Measurements from ENCODE around the gene EHD2.
"Not testable (repeated sequence)": the region's sequence is repeated elsewhere in the genome, so short reads cannot be mapped to it uniquely, and the experiment has no call there.

The EHD2 gene

GRCh38 chr19:47693489-47693888 lies 19.7 kb upstream of the EHD2 start:
- no peak for DNase-seq

- no peak for DNase-seq
Measured at GRCh38 chr19:47693903-47694302, 19.3 kb upstream of the EHD2 start.

GRCh38 chr19:47694466-47695273 lies 18.6 kb upstream of the EHD2 start:
- DNase-seq = no peak

- DNase-seq = no peak
Measured at GRCh38 chr19:47695533-47696262, 17.5 kb upstream of the EHD2 start.

GRCh38 chr19:47696635-47697034 lies 16.6 kb upstream of the EHD2 start:
- no peak for DNase-seq

- peak; percentile 48 for DNase-seq
Measured at GRCh38 chr19:47697863-47698609, 15.2 kb upstream of the EHD2 start.

GRCh38 chr19:47698631-47699359 lies 14.4 kb upstream of the EHD2 start:
- no peak for DNase-seq

GRCh38 chr19:47699360-47699917 lies 13.8 kb upstream of the EHD2 start:
- DNase-seq = peak; percentile 44

- DNase-seq = no peak
Measured at GRCh38 chr19:47700934-47701716, 12.1 kb upstream of the EHD2 start.

- DNase-seq = no peak
Measured at GRCh38 chr19:47701717-47702552, 11.3 kb upstream of the EHD2 start.

GRCh38 chr19:47702671-47703070 lies 10.6 kb upstream of the EHD2 start:
- DNase-seq = no peak

GRCh38 chr19:47703301-47703700 lies 9.9 kb upstream of the EHD2 start:
- no peak for DNase-seq

- DNase-seq = no peak
Measured at GRCh38 chr19:47704024-47704423, 9.2 kb upstream of the EHD2 start.

GRCh38 chr19:47704656-47705055 lies 8.6 kb upstream of the EHD2 start:
- no peak for DNase-seq

GRCh38 chr19:47707135-47707925 lies 5.9 kb upstream of the EHD2 start:
- DNase-seq = peak; percentile 82

GRCh38 chr19:47711652-47712242 lies 1.5 kb upstream of the EHD2 start:
- no peak for DNase-seq

- no peak for DNase-seq
Measured at GRCh38 chr19:47714339-47714738, 1.1 kb downstream of the EHD2 start.

- DNase-seq = not testable (repeated sequence)
Measured at GRCh38 chr19:47714855-47715254, 1.6 kb downstream of the EHD2 start.

- DNase-seq = peak; percentile 43
Measured at GRCh38 chr19:47716270-47716937, 3.2 kb downstream of the EHD2 start.
